ENCODE data around the gene ARMC3.
"Not testable (repeated sequence)": the region's sequence is repeated elsewhere in the genome, so short reads cannot be mapped to it uniquely, and the experiment has no call there.

ARMC3 gene

DNA sequence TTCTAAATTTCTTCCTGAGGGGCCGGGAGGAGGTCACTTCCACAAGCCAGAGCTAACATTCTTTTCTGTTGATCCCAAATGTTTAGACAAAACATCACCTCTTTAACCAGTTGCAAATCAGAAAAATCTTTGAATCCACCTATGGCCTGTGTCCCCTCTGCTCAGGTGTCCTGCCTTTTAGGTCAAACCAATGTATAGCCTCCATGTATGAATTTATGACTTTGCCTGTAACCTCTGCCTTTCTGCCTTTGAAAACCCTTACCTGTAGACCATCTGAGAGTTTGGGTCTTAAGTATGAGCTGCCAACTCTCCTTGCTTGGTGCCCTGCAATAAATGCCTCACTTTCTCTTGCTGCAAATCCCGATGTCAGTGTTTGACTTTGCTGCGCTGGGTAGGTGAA lies 123.4 kb downstream of the ARMC3 start:
- no peak for DNase-seq (ENCODE audit: low read depth)

DNA sequence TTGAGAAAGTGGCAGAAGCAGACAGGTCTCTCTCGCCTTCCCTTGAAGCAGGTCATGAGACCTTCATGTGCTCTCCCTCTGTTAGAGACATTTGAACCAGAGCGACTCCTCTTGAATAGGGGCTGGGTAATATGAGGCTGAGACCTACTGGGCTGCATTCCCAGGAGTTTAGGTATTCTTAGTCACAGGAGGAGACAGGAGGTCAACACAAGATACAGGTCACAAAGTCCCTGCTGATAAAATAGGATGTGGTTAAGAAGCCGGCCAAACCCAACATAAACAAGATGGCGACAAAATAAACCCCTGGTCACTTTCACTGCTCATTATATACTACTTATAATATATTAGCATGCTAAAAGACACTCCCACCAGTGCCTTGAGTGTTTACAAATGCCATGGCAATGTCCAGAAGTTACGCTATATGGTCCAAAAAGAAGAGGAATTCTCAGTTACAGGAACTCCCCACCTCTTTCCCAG lies 124.0 kb downstream of the ARMC3 start:
- DNase-seq (ENCODE audit: low read depth), result no peak

- DNase-seq (ENCODE audit: low read depth), result no peak
Measured at GRCh38 chr10:23053036-23053435, 125.2 kb downstream of the ARMC3 start.

DNA sequence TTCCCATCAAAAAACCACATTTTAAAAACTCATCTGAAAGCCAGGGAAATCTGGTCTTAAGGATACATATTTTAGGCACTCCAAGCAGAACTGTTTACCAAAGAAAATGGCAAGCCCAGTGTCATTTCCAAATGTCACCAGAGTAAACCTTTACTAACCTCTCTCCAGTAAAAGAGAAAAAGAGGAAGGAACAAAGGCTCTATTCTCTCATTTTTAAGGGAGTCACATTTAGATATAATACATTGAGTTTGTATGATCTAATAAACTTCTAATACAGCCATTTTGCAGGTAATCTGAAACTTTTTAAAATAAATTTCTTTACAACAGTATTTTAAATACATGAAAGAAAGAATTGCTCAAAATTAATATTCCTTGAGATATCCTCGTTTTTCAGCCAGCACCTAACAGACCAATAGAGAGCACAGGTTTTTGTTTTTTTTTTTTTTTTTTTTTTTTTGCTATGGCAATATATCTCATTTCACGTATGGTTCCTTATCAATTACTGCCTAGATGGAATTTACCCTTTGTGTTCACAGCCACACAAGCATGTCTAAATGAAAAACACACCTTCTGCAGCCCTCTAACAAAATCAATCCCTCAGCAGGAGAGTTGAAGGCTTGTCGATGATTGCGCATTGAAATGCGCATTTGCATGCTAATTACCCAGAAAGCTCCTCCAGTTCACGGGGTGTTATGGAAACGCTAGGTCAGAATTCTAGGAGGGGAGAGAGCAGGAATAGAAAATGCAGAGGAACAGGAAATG lies 127.8 kb downstream of the ARMC3 start:
- DNase-seq (ENCODE audit: low read depth), result no peak

DNA sequence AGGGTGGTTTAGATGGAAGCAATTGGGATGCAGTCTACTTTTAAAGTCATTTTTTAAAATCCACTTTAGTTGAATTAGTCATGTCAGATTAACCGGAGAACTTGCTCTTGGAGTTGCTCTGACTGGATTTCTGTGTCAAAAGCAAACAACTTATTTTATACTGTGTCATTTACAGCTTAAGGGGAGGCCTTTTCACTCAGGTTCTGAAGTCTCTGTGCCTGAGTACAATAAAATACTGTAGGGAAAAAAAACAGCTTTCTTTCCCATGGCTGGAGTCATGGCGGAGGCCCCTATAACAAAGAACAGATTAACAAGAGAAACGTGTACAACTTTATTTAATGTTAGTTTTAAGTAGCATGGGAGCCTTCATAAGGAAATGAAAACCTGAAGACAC lies 128.3 kb downstream of the ARMC3 start:
- DNase-seq (ENCODE audit: low read depth), result no peak

DNA sequence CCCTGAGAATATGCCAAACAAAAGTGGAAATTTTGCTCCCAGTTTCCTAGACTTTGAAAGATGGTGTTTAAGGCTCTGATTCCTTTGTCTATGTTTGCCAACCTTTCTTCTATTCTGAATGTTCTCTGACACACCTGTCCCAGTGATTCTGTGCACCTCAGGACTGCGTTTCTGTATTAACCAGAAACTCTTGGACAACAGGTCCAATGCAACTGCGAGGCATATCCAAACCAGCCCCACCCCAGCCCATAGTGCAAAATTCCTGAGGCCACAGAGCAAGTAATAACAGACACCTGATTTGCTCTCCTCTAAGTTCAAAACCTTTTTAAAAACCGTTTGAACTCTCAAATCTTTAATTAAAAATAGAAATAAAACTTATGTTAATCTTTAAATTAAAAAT lies 130.5 kb downstream of the ARMC3 start:
- DNase-seq (ENCODE audit: low read depth), result no peak

GRCh38 chr10:23060918-23061317 lies 133.1 kb downstream of the ARMC3 start:
- no peak for DNase-seq (ENCODE audit: low read depth)

DNA sequence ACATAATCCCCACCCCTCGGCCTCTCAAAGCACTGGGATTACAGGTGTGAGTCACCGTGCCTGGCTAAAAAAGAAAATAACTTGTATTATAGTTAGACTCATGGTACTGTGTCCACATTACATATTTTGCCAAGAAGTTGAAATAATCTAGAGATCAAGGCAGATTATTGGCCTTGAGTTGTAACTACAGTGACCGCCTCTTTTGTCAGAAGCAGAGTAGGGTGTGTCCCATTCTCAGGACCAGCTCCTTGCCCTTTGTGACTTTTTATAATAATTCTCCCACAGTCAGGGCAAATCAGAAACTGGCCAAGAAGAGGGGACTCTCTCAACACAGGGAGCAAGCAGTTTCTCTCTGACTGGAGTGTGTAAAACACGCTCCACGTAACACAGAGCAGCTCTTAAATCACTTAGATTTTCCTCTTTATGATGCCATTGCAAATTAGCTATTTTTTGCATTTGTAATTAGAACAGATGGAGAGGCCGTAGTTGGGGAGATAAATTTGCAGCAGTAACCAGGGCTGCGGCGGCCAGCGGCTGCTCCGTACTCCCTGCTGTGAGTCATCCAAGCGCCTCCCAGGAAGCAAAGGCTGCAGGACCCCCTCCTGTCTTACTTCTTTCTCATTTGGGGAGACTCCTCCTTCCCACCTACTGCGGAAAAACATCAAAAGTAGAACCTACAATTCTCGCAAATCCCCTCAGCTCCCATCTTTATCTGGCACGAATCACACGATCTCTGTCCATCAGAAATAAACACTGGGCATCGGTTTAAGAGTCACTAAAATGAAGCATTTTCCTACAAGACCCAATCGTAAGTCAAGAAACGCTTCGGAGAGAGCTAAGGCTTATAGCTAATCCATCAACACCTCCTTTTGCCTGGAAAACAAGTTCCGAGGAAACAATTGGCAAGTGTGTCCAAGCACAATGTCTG lies 135.5 kb downstream of the ARMC3 start:
- DNase-seq (ENCODE audit: low read depth), result no peak

- DNase-seq (ENCODE audit: low read depth), result no peak
Measured at GRCh38 chr10:23063973-23064812, 136.3 kb downstream of the ARMC3 start.

GRCh38 chr10:23064813-23065114 lies 136.9 kb downstream of the ARMC3 start:
- not testable (repeated sequence) for DNase-seq (ENCODE audit: low read depth)

GRCh38 chr10:23065181-23065948 lies 137.5 kb downstream of the ARMC3 start:
- peak; percentile 61 for DNase-seq (ENCODE audit: low read depth)

DNA sequence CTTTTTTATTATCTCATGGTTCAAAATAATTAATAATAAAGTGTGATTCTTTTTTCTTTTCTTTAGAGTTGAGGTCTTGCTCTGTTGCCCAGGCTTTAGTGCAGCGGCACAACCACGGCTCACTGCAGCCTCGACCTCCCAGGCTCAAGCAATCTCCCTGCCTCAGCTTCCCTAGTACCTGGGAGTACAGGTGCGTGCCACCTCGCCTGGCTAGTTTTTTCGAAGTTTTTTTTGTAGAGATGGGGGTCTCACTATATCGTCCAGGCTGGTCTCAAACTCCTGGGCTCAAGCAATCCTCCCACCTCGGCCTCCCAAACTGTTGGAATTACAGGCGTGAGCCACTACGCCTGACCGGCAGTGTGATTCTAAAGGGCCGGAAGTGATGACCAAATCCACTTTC lies 139.5 kb downstream of the ARMC3 start:
- DNase-seq (ENCODE audit: low read depth), result no peak

GRCh38 chr10:23067939-23068775 lies 140.3 kb downstream of the ARMC3 start:
- no peak for DNase-seq (ENCODE audit: low read depth)

GRCh38 chr10:23069019-23069815 lies 141.4 kb downstream of the ARMC3 start:
- DNase-seq (ENCODE audit: low read depth), result no peak

DNA sequence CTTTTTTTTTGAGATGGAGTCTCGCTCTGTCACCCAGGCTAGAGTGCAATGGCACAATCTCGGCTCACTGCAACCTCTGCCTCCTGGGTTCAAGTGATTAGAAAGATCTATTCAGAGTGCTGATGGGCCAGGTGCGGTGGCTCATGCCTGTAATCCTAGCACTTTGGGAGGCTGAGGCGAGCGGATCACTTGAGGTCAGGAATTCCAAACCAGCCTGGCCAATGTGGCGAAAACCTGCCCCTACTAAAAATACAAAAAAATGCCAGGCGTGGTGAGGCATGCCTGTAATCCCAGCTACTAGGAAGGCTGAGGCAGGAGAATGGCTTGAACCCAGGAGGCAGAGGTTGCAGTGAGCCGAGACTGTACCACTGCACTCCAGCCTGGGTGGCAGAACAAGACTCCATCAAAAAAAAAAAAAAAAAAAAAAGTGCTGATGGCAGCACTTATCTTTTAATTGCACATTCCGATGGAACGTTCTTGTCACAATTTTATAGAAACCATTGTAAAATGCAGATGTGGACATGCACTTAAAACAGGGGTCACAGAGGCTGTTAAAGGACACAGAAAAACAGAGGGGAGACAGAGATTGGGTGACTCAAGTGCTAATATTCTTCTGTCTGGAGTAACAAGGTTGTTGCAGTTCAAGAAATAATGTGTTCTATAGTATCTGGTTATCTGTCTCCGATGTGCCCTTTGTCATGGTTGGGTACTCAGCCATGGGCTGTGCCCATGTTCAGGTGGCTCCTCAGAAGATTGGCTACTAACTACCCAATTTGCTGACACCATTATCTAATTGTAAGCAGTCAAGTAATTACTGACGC lies 142.4 kb downstream of the ARMC3 start:
- not testable (repeated sequence) for DNase-seq (ENCODE audit: low read depth)

GRCh38 chr10:23070913-23071218 lies 143.0 kb downstream of the ARMC3 start:
- no peak for DNase-seq (ENCODE audit: low read depth)

DNA sequence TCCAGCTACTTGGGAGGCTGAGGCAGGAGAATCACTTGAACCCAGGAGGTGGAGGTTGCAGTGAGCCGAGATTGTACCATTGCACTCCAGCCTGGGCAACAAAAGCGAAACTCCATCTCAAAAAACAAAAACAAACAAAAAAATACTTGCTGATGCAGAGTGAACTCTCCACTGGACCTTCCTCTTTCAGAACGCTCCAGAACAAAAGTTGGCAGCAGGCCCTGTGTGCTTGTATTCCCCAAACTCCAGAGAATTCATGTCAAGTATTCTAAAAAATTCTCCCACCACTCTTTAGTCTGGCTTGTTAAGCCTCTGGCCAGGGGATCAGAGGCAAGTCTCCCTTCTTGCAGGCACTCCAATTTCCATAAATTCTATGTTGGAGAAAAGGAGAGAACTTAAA lies 144.7 kb downstream of the ARMC3 start:
- not testable (repeated sequence) for DNase-seq (ENCODE audit: low read depth)

GRCh38 chr10:23073527-23073926 lies 145.7 kb downstream of the ARMC3 start:
- DNase-seq (ENCODE audit: low read depth), result no peak

DNA sequence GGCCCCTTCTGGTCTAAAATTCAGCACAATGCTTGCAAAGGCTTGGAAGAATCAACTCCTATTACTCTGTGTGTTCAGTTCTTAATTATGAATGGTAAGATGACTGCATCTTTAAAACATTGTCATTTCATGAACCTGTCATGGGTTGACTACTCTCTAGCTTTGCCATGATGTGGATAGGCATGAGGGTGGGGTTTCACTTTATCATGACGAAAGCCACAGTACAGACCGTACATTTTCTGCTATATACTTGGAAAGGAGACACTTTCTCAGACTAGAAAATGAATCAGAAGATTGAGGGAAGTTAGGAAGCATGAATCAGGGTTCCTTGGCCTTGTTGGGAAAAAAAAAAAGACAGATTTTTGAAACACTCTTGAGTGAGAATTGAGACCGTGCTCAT lies 147.8 kb downstream of the ARMC3 start:
- DNase-seq (ENCODE audit: low read depth), result no peak

Measured in GM04503 (cell line).